WTC11 (cell line): ENCODE data around the gene PZP. TPM values are rescaled to one million over a fixed set of nuclear protein-coding genes. Genes with fewer than 3 reads are reported as not detected.

ENCODE experiments used
- ATAC-seq: fragments of 200-7000 bp; cut with Tn5 transposase; 2 replicates; pipeline ENCODE4 v1.10.0; 2021; ENCODE audit warnings: mild to moderate bottlenecking, moderate library complexity
- CTCF ChIA-PET: fragments of 300-600 bp; sonication (Branson Sonifier 250); formaldehyde crosslinking; loops from one replicate; lab custom pipeline; 2021; ENCODE audit warnings: antibody characterized with exemption; lab: Charles Lee
- POLR2A ChIA-PET: fragments of 350-600 bp; sonication (Branson Sonifier 250); formaldehyde crosslinking; loops from one replicate; lab custom pipeline; 2021; ENCODE audit warnings: antibody characterized with exemption; lab: Charles Lee
- DNase-seq: peaks from one replicate; pipeline ENCODE4 v3.0.0; 2021; ENCODE audit warnings: low spot score
- H3K27ac Mint-ChIP-seq: 2 replicates; pipeline ENCODE4 v1.8.0; 2021; ENCODE audit warnings: mixed read lengths
- H3K27me3 Mint-ChIP-seq: 2 replicates; pipeline ENCODE4 v1.8.0; 2021; ENCODE audit warnings: low read depth, mild to moderate bottlenecking, moderate library complexity, mixed read lengths
- H3K36me3 Mint-ChIP-seq: 2 replicates; pipeline ENCODE4 v1.8.0; 2021; ENCODE audit warnings: mixed read lengths
- H3K4me1 Mint-ChIP-seq: 2 replicates; pipeline ENCODE4 v1.8.0; 2022; ENCODE audit warnings: mixed read lengths
- H3K4me3 Mint-ChIP-seq: 2 replicates; pipeline ENCODE4 v1.8.0; 2021; ENCODE audit warnings: mild to moderate bottlenecking, moderate library complexity, mixed read lengths
- H3K9me3 Mint-ChIP-seq: 2 replicates; pipeline ENCODE4 v1.8.0; 2021; ENCODE audit warnings: mixed read lengths
- CBFB ChIP-seq: sonication (generic); formaldehyde crosslinking; IDR thresholded peaks from 2 replicates; pipeline ENCODE4 v1.8.1; 2022; ENCODE audit warnings: mild to moderate bottlenecking, low read depth, missing genetic modification reagents
- EMX1 ChIP-seq: fragments of 250-450 bp; sonication (Bioruptor Pico); IDR thresholded peaks from 2 replicates; pipeline ENCODE4 v1.8.0; 2021; ENCODE audit warnings: mild to moderate bottlenecking
- FOXJ3 ChIP-seq: sonication (generic); formaldehyde crosslinking; IDR thresholded peaks from 2 replicates; pipeline ENCODE4 v1.9.0; 2021; ENCODE audit warnings: missing genetic modification reagents, mild to moderate bottlenecking, borderline replicate concordance
- FOXK1 ChIP-seq: sonication (generic); formaldehyde crosslinking; IDR thresholded peaks from 2 replicates; pipeline ENCODE4 v1.8.0; 2022; ENCODE audit warnings: mild to moderate bottlenecking, moderate library complexity, missing genetic modification reagents
- GTF2I ChIP-seq: fragments of 250-450 bp; sonication (Bioruptor Pico); conservative IDR thresholded peaks from 2 replicates; pipeline ENCODE4 v1.4.0; 2021; ENCODE audit warnings: mild to moderate bottlenecking
- JAZF1 ChIP-seq: fragments of 250-450 bp; sonication (Bioruptor Pico); IDR thresholded peaks from 2 replicates; pipeline ENCODE4 v1.9.0; 2021; ENCODE audit warnings: moderate library complexity, mild to moderate bottlenecking, inconsistent platforms
- MYBL2 ChIP-seq: sonication (generic); formaldehyde crosslinking; IDR thresholded peaks from 2 replicates; pipeline ENCODE4 v1.8.1; 2023; ENCODE audit warnings: mild to moderate bottlenecking, moderate library complexity, missing genetic modification reagents
- NFE2L1 ChIP-seq: sonication (generic); formaldehyde crosslinking; IDR thresholded peaks from 2 replicates; pipeline ENCODE4 v1.8.1; 2023; ENCODE audit warnings: missing genetic modification reagents
- NR3C1 ChIP-seq: sonication (generic); formaldehyde crosslinking; conservative IDR thresholded peaks from 2 replicates; pipeline ENCODE4 v1.8.1; 2023; ENCODE audit warnings: low read depth, mild to moderate bottlenecking, missing genetic modification reagents
- OVOL2 ChIP-seq: fragments of 250-450 bp; sonication (Bioruptor Pico); IDR thresholded peaks from 2 replicates; pipeline ENCODE4 v1.9.0; 2021; ENCODE audit warnings: mild to moderate bottlenecking, borderline replicate concordance
- PRRX2 ChIP-seq: fragments of 250-450 bp; sonication (Bioruptor Pico); IDR thresholded peaks from 2 replicates; pipeline ENCODE4 v1.8.0; 2021; ENCODE audit warnings: mild to moderate bottlenecking
- RELA ChIP-seq: sonication (generic); formaldehyde crosslinking; IDR thresholded peaks from 2 replicates; pipeline ENCODE4 v1.8.1; 2022; ENCODE audit warnings: missing genetic modification reagents, mild to moderate bottlenecking, borderline replicate concordance
- SMAD4 ChIP-seq: sonication (generic); formaldehyde crosslinking; IDR thresholded peaks from 2 replicates; pipeline ENCODE4 v1.8.0; 2022; ENCODE audit warnings: mild to moderate bottlenecking, missing genetic modification reagents
- ZNF219 ChIP-seq: sonication (generic); formaldehyde crosslinking; IDR thresholded peaks from 2 replicates; pipeline ENCODE4 v1.8.0; 2023; ENCODE audit warnings: missing genetic modification reagents, mild to moderate bottlenecking, borderline replicate concordance
- ZNF671 ChIP-seq: fragments of 250-450 bp; sonication (Bioruptor Pico); IDR thresholded peaks from 2 replicates; pipeline ENCODE4 v1.8.0; 2021; ENCODE audit warnings: mild to moderate bottlenecking
- total RNA-seq: library from RNA; stranded (reverse); gene quantifications from 3 replicates; pipeline ENCODE4 v1.2.3, GENCODE V29; 2021
- TF ChIP-seq, protein P1 (sequence below): fragments of 250-450 bp; sonication (Bioruptor Pico); IDR thresholded peaks from 2 replicates; pipeline ENCODE4 v2.1.2; 2022; ENCODE audit warnings: mild to moderate bottlenecking, moderate library complexity
- TF ChIP-seq, protein P2 (sequence below): sonication (generic); formaldehyde crosslinking; IDR thresholded peaks from 2 replicates; pipeline ENCODE4 v1.8.1; 2023; ENCODE audit warnings: mild to moderate bottlenecking, missing genetic modification reagents
- TF ChIP-seq, protein P3 (sequence below): fragments of 250-450 bp; sonication (Bioruptor Pico); IDR thresholded peaks from 2 replicates; pipeline ENCODE4 v1.9.0; 2021; ENCODE audit warnings: mild to moderate bottlenecking
- TF ChIP-seq, protein P4 (sequence below): sonication (generic); formaldehyde crosslinking; IDR thresholded peaks from 2 replicates; pipeline ENCODE4 v1.8.1; 2023; ENCODE audit warnings: mild to moderate bottlenecking, moderate library complexity, missing genetic modification reagents
- TF ChIP-seq, protein P5 (sequence below): sonication (generic); formaldehyde crosslinking; IDR thresholded peaks from 2 replicates; pipeline ENCODE4 v1.8.1; 2022; ENCODE audit warnings: mild to moderate bottlenecking, missing genetic modification reagents, moderate library complexity, borderline replicate concordance
- TF ChIP-seq, protein P6 (sequence below): fragments of 250-450 bp; sonication (Bioruptor Pico); conservative IDR thresholded peaks from 2 replicates; pipeline ENCODE4 v1.9.0; 2021; ENCODE audit warnings: mild to moderate bottlenecking

The PZP gene
- total RNA-seq, 1 experiment from 2014 or later: 0.15 TPM

DNA sequence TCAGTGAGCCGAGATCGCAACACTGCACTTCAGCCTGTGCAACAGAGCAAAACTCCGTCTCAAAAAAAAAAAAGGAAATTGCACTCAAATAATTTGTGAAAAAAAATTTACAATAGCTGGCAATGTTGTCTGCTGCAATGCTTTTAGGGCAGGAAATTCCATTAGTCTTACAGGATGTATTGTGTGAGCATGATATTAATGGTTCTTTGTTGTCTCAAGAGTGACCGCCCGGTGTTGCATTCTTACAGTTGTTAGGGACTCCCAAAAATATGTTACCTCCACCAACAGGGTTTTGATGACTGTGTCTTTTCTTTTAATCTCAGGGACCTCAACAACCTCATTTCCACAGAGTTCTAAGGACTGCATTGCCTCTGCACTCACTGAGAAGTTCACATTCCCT is 44.8 kb downstream of the PZP start:
- peaks cover 9% of the 10 kb centered on the region for H3K9me3 Mint-ChIP-seq
- ChIA-PET CTCF (no interaction called here), POLR2A (no interaction called here)
- DNase-seq: no peak
- no peak for ATAC-seq
- H3K4me1 Mint-ChIP-seq: peaks cover 30% of the 10 kb centered on the region
- TF ChIP-seq, protein P1, sequence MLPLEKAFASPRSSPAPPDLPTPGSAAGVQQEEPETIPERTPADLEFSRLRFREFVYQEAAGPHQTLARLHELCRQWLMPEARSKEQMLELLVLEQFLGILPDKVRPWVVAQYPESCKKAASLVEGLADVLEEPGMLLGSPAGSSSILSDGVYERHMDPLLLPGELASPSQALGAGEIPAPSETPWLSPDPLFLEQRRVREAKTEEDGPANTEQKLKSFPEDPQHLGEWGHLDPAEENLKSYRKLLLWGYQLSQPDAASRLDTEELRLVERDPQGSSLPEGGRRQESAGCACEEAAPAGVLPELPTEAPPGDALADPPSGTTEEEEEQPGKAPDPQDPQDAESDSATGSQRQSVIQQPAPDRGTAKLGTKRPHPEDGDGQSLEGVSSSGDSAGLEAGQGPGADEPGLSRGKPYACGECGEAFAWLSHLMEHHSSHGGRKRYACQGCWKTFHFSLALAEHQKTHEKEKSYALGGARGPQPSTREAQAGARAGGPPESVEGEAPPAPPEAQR (CRISPR knock-in tag): no peak
- TF ChIP-seq, all 79 proteins: peak for 0
- Mint-ChIP-seq H3K27me3 (no peaks in the 10 kb centered on the region), H3K36me3 (no peaks in the 10 kb centered on the region; the same call in 1 of the 2 replicates), H3K27ac (no peak overlapping the region), H3K4me3 (no peak overlapping the region)

DNA sequence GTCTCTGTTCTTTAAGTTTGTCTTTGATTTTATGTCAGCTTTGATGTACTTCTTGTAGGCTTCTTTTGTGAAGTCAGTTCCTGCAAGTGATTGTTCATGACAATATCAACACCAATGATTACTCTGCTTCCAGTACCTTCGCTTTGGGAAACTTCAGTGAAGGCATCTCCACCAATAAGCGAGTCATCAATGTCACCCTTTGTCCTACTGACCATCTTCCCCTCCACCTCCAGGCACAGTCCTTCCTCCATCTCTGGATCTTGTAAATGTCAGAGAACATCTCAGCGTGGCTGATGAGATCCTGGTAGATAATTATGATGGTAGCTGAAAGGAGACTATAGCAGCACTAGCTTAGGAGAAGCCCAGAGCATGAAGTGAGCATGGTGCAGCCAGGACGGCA is 52.1 kb downstream of the PZP start:
- Mint-ChIP-seq H3K27ac (no peak overlapping the region), H3K9me3 (peaks cover 6% of the 10 kb centered on the region), H3K4me1 (no peaks in the 10 kb centered on the region), H3K27me3 (no peaks in the 10 kb centered on the region), H3K4me3 (no peak overlapping the region), H3K36me3 (no peaks in the 10 kb centered on the region; the same call in 1 of the 2 replicates)
- no peak for DNase-seq
- ChIA-PET CTCF (no interaction called here), POLR2A (no interaction called here)
- ATAC-seq: no peak
- TF ChIP-seq, protein P2, sequence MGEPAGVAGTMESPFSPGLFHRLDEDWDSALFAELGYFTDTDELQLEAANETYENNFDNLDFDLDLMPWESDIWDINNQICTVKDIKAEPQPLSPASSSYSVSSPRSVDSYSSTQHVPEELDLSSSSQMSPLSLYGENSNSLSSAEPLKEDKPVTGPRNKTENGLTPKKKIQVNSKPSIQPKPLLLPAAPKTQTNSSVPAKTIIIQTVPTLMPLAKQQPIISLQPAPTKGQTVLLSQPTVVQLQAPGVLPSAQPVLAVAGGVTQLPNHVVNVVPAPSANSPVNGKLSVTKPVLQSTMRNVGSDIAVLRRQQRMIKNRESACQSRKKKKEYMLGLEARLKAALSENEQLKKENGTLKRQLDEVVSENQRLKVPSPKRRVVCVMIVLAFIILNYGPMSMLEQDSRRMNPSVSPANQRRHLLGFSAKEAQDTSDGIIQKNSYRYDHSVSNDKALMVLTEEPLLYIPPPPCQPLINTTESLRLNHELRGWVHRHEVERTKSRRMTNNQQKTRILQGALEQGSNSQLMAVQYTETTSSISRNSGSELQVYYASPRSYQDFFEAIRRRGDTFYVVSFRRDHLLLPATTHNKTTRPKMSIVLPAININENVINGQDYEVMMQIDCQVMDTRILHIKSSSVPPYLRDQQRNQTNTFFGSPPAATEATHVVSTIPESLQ (CRISPR knock-in tag): no peak
- TF ChIP-seq EMX1 (CRISPR knock-in tag) (no peak), JAZF1 (no peak), GTF2I (CRISPR knock-in tag) (no peak)

DNA sequence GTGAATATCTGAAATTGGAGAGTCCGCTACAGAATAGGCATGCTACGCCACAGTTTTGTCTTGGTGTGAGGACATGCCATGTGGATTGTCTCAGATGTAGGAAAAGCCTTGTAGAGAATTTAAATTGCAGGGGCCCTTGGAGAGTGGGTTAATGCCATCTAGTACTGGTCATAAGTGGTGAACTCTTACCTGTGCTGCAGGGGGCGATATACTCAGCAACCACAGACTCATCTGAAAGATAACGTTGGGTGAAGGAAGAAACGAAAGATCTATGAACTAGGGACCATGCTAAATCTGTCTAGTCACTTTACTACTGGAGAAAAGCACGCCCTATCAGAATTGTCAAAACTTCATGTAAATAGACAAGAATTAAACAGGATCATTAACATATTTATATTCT is 58.8 kb downstream of the PZP start:
- peak; percentile 41 for DNase-seq
- H3K4me1 Mint-ChIP-seq: no peaks in the 10 kb centered on the region
- no peak for TF ChIP-seq OVOL2
- no peak for TF ChIP-seq CBFB (CRISPR knock-in tag)
- no peak for TF ChIP-seq SMAD4 (CRISPR knock-in tag)
- TF ChIP-seq FOXJ3 (CRISPR knock-in tag): no peak
- TF ChIP-seq PRRX2 (CRISPR knock-in tag): no peak
- TF ChIP-seq, protein P3, sequence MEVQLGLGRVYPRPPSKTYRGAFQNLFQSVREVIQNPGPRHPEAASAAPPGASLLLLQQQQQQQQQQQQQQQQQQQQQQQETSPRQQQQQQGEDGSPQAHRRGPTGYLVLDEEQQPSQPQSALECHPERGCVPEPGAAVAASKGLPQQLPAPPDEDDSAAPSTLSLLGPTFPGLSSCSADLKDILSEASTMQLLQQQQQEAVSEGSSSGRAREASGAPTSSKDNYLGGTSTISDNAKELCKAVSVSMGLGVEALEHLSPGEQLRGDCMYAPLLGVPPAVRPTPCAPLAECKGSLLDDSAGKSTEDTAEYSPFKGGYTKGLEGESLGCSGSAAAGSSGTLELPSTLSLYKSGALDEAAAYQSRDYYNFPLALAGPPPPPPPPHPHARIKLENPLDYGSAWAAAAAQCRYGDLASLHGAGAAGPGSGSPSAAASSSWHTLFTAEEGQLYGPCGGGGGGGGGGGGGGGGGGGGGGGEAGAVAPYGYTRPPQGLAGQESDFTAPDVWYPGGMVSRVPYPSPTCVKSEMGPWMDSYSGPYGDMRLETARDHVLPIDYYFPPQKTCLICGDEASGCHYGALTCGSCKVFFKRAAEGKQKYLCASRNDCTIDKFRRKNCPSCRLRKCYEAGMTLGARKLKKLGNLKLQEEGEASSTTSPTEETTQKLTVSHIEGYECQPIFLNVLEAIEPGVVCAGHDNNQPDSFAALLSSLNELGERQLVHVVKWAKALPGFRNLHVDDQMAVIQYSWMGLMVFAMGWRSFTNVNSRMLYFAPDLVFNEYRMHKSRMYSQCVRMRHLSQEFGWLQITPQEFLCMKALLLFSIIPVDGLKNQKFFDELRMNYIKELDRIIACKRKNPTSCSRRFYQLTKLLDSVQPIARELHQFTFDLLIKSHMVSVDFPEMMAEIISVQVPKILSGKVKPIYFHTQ (CRISPR knock-in tag): no peak
- TF ChIP-seq ZNF671 (CRISPR knock-in tag): no peak
- no peak for TF ChIP-seq RELA (CRISPR knock-in tag)
- TF ChIP-seq ZNF219: no peak
- TF ChIP-seq NR3C1: no peak
- TF ChIP-seq, protein P4, sequence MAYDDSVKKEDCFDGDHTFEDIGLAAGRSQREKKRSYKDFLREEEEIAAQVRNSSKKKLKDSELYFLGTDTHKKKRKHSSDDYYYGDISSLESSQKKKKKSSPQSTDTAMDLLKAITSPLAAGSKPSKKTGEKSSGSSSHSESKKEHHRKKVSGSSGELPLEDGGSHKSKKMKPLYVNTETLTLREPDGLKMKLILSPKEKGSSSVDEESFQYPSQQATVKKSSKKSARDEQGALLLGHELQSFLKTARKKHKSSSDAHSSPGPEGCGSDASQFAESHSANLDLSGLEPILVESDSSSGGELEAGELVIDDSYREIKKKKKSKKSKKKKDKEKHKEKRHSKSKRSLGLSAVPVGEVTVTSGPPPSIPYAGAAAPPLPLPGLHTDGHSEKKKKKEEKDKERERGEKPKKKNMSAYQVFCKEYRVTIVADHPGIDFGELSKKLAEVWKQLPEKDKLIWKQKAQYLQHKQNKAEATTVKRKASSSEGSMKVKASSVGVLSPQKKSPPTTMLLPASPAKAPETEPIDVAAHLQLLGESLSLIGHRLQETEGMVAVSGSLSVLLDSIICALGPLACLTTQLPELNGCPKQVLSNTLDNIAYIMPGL: no peak
- TF ChIP-seq, protein P5, sequence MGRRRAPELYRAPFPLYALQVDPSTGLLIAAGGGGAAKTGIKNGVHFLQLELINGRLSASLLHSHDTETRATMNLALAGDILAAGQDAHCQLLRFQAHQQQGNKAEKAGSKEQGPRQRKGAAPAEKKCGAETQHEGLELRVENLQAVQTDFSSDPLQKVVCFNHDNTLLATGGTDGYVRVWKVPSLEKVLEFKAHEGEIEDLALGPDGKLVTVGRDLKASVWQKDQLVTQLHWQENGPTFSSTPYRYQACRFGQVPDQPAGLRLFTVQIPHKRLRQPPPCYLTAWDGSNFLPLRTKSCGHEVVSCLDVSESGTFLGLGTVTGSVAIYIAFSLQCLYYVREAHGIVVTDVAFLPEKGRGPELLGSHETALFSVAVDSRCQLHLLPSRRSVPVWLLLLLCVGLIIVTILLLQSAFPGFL (CRISPR knock-in tag): no peak
- TF ChIP-seq NFE2L1: no peak
- TF ChIP-seq, protein P6, sequence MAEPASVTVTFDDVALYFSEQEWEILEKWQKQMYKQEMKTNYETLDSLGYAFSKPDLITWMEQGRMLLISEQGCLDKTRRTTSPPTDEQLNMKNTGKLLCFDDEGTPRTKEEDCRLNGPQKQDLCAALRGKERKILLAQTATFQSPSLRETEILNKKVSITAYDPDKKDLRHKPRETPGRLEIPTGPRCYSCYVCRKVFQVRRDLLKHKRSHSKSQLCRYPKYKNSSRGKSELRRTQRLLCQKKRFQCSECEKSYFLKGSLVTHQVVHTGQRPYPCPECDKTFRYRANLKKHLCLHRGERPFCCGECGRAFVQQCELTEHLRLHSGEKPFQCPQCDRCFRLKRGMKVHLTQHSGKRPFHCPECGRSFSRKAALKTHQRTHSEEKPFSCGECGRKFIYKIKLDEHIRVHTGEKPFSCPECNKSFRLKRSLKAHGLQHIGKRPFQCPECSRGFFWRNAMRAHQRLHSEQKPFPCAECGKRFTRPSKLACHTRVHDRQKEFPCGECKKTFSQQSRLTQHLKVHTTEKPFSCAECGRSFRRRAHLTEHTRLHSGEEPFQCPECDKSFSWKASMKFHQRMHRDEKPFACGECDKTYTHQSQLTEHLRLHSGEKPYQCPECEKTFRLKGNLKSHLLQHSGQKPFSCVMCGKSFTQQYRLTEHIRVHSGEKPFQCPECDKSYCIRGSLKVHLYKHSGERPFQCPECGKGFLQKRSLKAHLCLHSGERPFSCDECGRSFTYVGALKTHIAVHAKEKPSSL (CRISPR knock-in tag): no peak
- no peak for TF ChIP-seq MYBL2 (CRISPR knock-in tag)
- no peak for TF ChIP-seq FOXK1
- peaks cover 10% of the 10 kb centered on the region for H3K27me3 Mint-ChIP-seq
- H3K36me3 Mint-ChIP-seq: peaks cover 17% of the 10 kb centered on the region
- H3K4me3 Mint-ChIP-seq: no peak overlapping the region
- peaks cover 23% of the 10 kb centered on the region for H3K9me3 Mint-ChIP-seq
- no peak overlapping the region for H3K27ac Mint-ChIP-seq
- ChIA-PET POLR2A (no interaction called here), CTCF (interaction anchor here (0.7 to 1.0 kb wide), 4 partner anchors 21 to 182 kb away, joined by 3 to 4 read pairs (median 3); no protein-coding TSS in a partner anchor)
- peak; percentile 98 for ATAC-seq
